ENCODE data around the gene UNC13B. TPM values are rescaled to one million over a fixed set of nuclear protein-coding genes. Genes with fewer than 3 reads are reported as not detected.

The UNC13B gene
- total and polyA plus RNA-seq, 2 of the 13 experiments (the other 11 are each of a cell fraction or from before 2014, with no cell fraction given), result 14.0 to 18.3 TPM

DNA sequence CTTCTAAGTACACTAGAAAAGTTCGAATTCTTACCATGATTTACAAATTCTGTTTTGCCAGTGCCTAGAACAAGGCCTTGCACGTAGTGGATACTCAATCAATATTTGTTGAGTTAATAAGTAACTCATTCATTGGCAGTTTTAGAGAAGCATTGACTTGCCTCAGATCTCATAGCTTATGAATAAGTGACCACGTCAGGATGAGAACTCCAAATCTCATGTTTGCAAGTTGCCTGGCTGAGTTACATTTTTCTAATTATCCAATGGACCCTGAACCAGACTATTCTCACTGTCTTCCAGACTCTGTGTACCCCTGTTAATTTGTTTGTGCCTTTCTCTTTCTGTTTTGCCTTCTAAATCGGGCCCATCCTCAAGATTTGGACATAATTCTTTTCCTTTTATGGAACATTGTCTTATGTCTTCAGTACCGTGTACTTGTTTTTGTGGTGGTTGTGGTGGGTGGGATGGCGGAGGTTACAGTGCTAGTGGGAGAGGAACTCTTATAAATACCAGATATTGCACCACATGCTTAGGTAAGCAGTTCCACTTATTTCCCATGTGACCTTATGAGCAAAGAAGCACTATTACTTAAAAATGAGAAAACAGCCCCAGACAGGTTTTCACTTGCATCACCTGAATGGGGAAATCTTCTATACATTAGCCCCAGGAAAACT is 96.3 kb downstream of the UNC13B start (continued):
- TF ChIP-seq, protein P1, sequence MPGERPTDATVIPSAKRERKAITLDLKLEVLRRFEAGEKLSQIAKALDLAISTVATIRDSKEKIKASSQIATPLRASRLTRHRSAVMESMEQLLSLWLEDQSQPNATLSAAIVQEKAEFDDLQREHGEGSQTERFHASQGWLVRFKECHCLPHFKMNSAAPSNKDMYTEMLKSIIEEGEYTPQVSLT (CRISPR knock-in tag; IDR thresholded peaks at IDR 0.05; ENCODE audit: borderline replicate concordance, low read depth), result no peak
- TF ChIP-seq ISL2 (CRISPR knock-in tag; IDR thresholded peaks at IDR 0.05) (0 out of 2 replicates have a peak, but pooled peaks have one; percentile 25), ATF1 (CRISPR knock-in tag; IDR thresholded peaks at IDR 0.05) (peak; percentile 57; the same call in 1 of the 2 replicates), PITX1 (CRISPR knock-in tag; IDR thresholded peaks at IDR 0.05) (0 out of 2 replicates have a peak, but pooled peaks have one; percentile 25), POLR2AphosphoS5 (IDR thresholded peaks at IDR 0.05; ENCODE audit: low read depth, low read length) (peak; percentile 51), ELF3 (CRISPR knock-in tag; IDR thresholded peaks at IDR 0.05) (peak; percentile 23; the same call in 1 of the 2 replicates), ARNT (IDR thresholded peaks at IDR 0.05) (no peak), ZNF180 (CRISPR knock-in tag; IDR thresholded peaks at IDR 0.05; ENCODE audit: borderline replicate concordance, low read depth) (no peak), TCF7L2 (IDR thresholded peaks at IDR 0.05; ENCODE audit: low read depth, low read length) (no peak), HNRNPUL1 (IDR thresholded peaks at IDR 0.05; ENCODE audit: low read depth, low read length) (peak; percentile 70; the same call in 1 of the 2 replicates), ZNF136 (CRISPR knock-in tag; IDR thresholded peaks at IDR 0.05; ENCODE audit: low read depth) (no peak), ZNF263 (CRISPR knock-in tag; IDR thresholded peaks at IDR 0.05) (no peak), RAD21 (CRISPR knock-in tag; IDR thresholded peaks at IDR 0.05) (no peak), ZFP36 (IDR thresholded peaks at IDR 0.05; ENCODE audit: borderline replicate concordance, low read depth, low read length, partially characterized antibody) (no peak), ZNF205 (CRISPR knock-in tag; IDR thresholded peaks at IDR 0.05) (peak; percentile 99), ZNF605 (CRISPR knock-in tag; IDR thresholded peaks at IDR 0.05) (peak; percentile 59; the same call in 1 of the 2 replicates), CBX2 (IDR thresholded peaks at IDR 0.05; ENCODE audit: low read depth, low read length) (no peak), CBX2 (CRISPR knock-in tag; IDR thresholded peaks at IDR 0.05; ENCODE audit: low read depth) (no peak), MEIS1 (CRISPR knock-in tag; IDR thresholded peaks at IDR 0.05; ENCODE audit: borderline replicate concordance) (0 out of 2 replicates have a peak, but pooled peaks have one; percentile 24), NFIC (IDR thresholded peaks at IDR 0.05; ENCODE audit: low read length) (peak; percentile 35; the same call in 1 of the 2 replicates), ONECUT2 (CRISPR knock-in tag; IDR thresholded peaks at IDR 0.05) (peak; percentile 92)
- TF ChIP-seq, protein P2, sequence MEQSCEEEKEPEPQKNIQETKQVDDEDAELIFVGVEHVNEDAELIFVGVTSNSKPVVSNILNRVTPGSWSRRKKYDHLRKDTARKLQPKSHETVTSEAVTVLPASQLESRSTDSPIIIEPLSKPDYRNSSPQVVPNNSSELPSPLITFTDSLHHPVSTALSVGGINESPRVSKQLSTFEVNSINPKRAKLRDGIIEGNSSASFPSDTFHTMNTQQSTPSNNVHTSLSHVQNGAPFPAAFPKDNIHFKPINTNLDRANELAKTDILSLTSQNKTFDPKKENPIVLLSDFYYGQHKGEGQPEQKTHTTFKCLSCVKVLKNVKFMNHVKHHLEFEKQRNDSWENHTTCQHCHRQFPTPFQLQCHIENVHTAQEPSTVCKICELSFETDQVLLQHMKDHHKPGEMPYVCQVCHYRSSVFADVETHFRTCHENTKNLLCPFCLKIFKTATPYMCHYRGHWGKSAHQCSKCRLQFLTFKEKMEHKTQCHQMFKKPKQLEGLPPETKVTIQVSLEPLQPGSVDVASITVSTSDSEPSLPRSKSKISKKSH (CRISPR knock-in tag; IDR thresholded peaks at IDR 0.05; ENCODE audit: borderline replicate concordance), result no peak
- TF ChIP-seq, protein P3, sequence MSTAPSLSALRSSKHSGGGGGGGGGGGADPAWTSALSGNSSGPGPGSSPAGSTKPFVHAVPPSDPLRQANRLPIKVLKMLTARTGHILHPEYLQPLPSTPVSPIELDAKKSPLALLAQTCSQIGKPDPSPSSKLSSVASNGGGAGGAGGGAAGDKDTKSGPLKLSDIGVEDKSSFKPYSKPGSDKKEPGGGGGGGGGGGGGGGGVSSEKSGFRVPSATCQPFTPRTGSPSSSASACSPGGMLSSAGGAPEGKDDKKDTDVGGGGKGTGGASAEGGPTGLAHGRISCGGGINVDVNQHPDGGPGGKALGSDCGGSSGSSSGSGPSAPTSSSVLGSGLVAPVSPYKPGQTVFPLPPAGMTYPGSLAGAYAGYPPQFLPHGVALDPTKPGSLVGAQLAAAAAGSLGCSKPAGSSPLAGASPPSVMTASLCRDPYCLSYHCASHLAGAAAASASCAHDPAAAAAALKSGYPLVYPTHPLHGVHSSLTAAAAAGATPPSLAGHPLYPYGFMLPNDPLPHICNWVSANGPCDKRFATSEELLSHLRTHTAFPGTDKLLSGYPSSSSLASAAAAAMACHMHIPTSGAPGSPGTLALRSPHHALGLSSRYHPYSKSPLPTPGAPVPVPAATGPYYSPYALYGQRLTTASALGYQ (CRISPR knock-in tag; IDR thresholded peaks at IDR 0.05), result 0 out of 2 replicates have a peak, but pooled peaks have one; percentile 48
- TF ChIP-seq, protein P4, sequence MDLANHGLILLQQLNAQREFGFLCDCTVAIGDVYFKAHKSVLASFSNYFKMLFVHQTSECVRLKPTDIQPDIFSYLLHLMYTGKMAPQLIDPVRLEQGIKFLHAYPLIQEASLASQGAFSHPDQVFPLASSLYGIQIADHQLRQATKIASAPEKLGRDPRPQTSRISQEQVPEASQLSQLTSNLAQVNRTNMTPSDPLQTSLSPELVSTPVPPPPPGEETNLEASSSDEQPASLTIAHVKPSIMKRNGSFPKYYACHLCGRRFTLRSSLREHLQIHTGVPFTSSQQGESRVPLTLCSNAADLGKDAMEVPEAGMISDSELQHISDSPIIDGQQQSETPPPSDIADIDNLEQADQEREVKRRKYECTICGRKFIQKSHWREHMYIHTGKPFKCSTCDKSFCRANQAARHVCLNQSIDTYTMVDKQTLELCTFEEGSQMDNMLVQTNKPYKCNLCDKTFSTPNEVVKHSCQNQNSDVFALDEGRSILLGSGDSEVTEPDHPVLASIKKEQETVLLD (CRISPR knock-in tag; IDR thresholded peaks at IDR 0.05; ENCODE audit: low read depth), result no peak
- TF ChIP-seq, protein P5, sequence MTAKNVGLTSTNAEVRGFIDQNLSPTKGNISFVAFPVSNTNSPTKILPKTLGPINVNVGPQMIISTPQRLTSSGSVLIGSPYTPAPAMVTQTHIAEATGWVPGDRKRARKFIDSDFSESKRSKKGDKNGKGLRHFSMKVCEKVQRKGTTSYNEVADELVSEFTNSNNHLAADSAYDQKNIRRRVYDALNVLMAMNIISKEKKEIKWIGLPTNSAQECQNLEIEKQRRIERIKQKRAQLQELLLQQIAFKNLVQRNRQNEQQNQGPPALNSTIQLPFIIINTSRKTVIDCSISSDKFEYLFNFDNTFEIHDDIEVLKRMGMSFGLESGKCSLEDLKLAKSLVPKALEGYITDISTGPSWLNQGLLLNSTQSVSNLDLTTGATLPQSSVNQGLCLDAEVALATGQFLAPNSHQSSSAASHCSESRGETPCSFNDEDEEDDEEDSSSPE (CRISPR knock-in tag; IDR thresholded peaks at IDR 0.05), result no peak
